Measurements from ENCODE around the gene NR1H3.

NR1H3 gene

DNA sequence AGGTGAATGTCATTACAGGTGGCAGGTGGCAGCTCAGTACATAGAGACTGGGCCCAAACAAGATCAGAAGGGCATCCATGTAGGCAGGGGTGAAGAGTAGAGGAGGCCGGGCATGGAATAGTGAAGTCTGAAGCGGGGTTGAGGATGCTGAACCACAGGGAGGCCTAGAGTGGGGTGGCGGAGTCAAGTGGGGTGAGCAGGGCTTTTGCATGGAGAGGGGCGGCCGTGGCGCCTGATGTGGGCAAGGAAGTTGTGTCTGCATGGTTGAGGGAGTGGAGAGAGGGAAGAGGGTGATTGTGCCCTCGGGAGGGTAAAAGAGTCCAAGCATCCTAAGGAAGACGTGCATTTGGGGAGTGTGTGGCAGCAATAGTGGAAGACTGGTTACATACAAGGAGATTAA lies 28.6 kb upstream of the NR1H3 start:
- H4K20me1 ChIP-seq (ENCODE audit: low read depth, low read length) = no peaks in the 10 kb centered on the region
- H3K4me3 ChIP-seq (ENCODE audit: insufficient read depth, low read length, poor library complexity, severe bottlenecking) = no peak overlapping the region
- no peaks in the 10 kb centered on the region for H3K36me3 ChIP-seq (ENCODE audit: low read length)
- no peak overlapping the region for H3K9ac ChIP-seq (ENCODE audit: low read length)
- no peak overlapping the region for H3K27ac ChIP-seq (ENCODE audit: low read depth, low read length)
- no peaks in the 10 kb centered on the region for H3F3A ChIP-seq (ENCODE audit: insufficient read depth)
- no peaks in the 10 kb centered on the region for H3K9me2 ChIP-seq (replicated peaks; ENCODE audit: insufficient read depth, low read length)
- H3K4me2 ChIP-seq (ENCODE audit: low read depth, low read length, poor library complexity, severe bottlenecking) = no peak overlapping the region
- no peaks in the 10 kb centered on the region for H3K9me3 ChIP-seq (ENCODE audit: insufficient read depth, low read length)
- TF ChIP-seq, protein P1, sequence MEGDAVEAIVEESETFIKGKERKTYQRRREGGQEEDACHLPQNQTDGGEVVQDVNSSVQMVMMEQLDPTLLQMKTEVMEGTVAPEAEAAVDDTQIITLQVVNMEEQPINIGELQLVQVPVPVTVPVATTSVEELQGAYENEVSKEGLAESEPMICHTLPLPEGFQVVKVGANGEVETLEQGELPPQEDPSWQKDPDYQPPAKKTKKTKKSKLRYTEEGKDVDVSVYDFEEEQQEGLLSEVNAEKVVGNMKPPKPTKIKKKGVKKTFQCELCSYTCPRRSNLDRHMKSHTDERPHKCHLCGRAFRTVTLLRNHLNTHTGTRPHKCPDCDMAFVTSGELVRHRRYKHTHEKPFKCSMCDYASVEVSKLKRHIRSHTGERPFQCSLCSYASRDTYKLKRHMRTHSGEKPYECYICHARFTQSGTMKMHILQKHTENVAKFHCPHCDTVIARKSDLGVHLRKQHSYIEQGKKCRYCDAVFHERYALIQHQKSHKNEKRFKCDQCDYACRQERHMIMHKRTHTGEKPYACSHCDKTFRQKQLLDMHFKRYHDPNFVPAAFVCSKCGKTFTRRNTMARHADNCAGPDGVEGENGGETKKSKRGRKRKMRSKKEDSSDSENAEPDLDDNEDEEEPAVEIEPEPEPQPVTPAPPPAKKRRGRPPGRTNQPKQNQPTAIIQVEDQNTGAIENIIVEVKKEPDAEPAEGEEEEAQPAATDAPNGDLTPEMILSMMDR (IDR thresholded peaks at IDR 0.05; ENCODE audit: insufficient read depth, low read length, poor library complexity, severe bottlenecking) = no peak
- TF ChIP-seq EZH2phosphoT487 (conservative IDR thresholded peaks at IDR 0.05; ENCODE audit: low read length) = no peak
- no peaks in the 10 kb centered on the region for H3K79me2 ChIP-seq (ENCODE audit: insufficient read depth, low read length)
- no peak overlapping the region for H2AFZ ChIP-seq (ENCODE audit: low read depth, low read length, severe bottlenecking)
- no peaks in the 10 kb centered on the region for H3K27me3 ChIP-seq (ENCODE audit: low read length)

DNA sequence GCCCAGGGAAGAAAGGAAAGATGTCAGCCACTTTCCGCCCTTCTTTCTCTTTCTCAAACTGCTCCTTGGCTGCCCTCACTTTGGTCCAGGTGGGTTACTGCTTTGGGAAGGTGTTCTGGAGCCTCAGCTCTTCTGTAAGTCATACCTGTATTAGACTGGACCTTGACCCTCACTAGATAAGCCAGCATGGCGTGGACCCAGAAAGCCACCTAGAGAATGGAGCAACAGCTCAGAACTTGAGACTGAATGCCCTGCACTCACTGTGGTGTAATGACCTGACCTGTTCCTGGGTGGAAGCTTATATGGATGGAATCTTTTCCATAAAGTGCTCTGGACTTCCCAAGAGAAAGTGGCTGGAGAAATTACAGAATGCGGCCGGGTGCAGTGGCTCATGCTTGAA lies 24.7 kb upstream of the NR1H3 start:
- Histone ChIP-seq H3K9me2 (replicated peaks; ENCODE audit: insufficient read depth, low read length) (no peaks in the 10 kb centered on the region), H3K27me3 (ENCODE audit: low read length) (no peaks in the 10 kb centered on the region), H3K27ac (ENCODE audit: low read depth, low read length) (no peak overlapping the region), H3K36me3 (ENCODE audit: low read length) (no peaks in the 10 kb centered on the region), H3K79me2 (ENCODE audit: insufficient read depth, low read length) (no peaks in the 10 kb centered on the region), H3K4me2 (ENCODE audit: low read depth, low read length, poor library complexity, severe bottlenecking) (no peak overlapping the region), H3K9ac (ENCODE audit: low read length) (no peak overlapping the region), H2AFZ (ENCODE audit: low read depth, low read length, severe bottlenecking) (no peak overlapping the region), H3F3A (ENCODE audit: insufficient read depth) (0 out of 2 replicates have a peak, but pooled peaks cover 3% of the 10 kb centered on the region), H4K20me1 (ENCODE audit: low read depth, low read length) (no peaks in the 10 kb centered on the region), H3K9me3 (ENCODE audit: insufficient read depth, low read length) (no peaks in the 10 kb centered on the region), H3K4me3 (ENCODE audit: insufficient read depth, low read length, poor library complexity, severe bottlenecking) (no peak overlapping the region)
- TF ChIP-seq, protein P1 (IDR thresholded peaks at IDR 0.05; ENCODE audit: insufficient read depth, low read length, poor library complexity, severe bottlenecking) = no peak
- TF ChIP-seq EZH2phosphoT487 (conservative IDR thresholded peaks at IDR 0.05; ENCODE audit: low read length) = no peak

DNA sequence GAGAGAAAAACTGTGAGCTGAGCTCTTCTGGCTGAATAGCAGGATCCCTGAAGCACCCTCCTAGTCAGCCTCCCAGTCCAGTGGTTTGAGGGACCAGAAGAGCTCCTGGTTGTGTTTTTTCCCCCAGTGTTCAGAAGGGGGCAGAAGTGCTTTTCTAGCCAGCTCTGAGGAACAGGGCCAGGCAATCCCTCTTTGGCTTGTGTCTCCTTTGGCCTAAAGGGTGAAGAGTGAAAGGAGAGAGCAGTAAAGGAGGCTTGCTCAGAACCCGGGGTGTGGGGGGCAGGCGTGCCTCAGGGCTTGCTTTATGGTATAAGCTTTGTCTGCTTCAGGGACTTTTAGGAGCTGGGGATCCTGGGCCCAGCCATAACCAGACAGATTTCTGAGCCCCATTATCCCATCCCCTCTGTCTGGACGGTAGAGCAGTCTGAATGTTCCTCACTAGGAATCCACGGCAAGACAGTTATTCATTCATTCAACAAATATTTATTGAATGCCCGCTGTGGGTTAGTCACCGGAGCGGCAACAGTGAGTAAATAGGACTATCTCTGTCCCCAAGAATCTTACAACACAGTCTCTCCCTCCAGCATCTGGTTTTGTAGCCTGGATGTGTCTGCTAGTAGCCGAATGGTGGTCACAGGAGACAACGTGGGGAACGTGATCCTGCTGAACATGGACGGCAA lies 23.7 kb upstream of the NR1H3 start:
- H3K36me3 ChIP-seq (ENCODE audit: low read length) = no peaks in the 10 kb centered on the region
- H3F3A ChIP-seq (ENCODE audit: insufficient read depth) = 0 out of 2 replicates have a peak, but pooled peaks cover 3% of the 10 kb centered on the region
- no peak overlapping the region for H3K9ac ChIP-seq (ENCODE audit: low read length)
- H3K27ac ChIP-seq (ENCODE audit: low read depth, low read length) = no peak overlapping the region
- H3K27me3 ChIP-seq (ENCODE audit: low read length) = no peaks in the 10 kb centered on the region
- no peaks in the 10 kb centered on the region for H3K79me2 ChIP-seq (ENCODE audit: insufficient read depth, low read length)
- TF ChIP-seq, protein P1 (IDR thresholded peaks at IDR 0.05; ENCODE audit: insufficient read depth, low read length, poor library complexity, severe bottlenecking) = no peak
- TF ChIP-seq EZH2phosphoT487 (conservative IDR thresholded peaks at IDR 0.05; ENCODE audit: low read length) = no peak
- H4K20me1 ChIP-seq (ENCODE audit: low read depth, low read length) = no peaks in the 10 kb centered on the region
- H2AFZ ChIP-seq (ENCODE audit: low read depth, low read length, severe bottlenecking) = no peak overlapping the region
- H3K4me3 ChIP-seq (ENCODE audit: insufficient read depth, low read length, poor library complexity, severe bottlenecking) = no peak overlapping the region
- no peaks in the 10 kb centered on the region for H3K9me3 ChIP-seq (ENCODE audit: insufficient read depth, low read length)
- no peaks in the 10 kb centered on the region for H3K9me2 ChIP-seq (replicated peaks; ENCODE audit: insufficient read depth, low read length)
- no peak overlapping the region for H3K4me2 ChIP-seq (ENCODE audit: low read depth, low read length, poor library complexity, severe bottlenecking)

Data from SU-DHL-6 (cell line).